Activated CD4-positive, alpha-beta T cell treated with anti-CD3 and anti-CD28 coated beads, Interleukin-2, amount 50 U/mL, for 16 hours (primary cell): ENCODE results near the gene MUC6.

ENCODE experiments used
- DNase-seq: peaks from one replicate; pipeline ENCODE4 v3.0.0-alpha.2; 2020

The MUC6 gene

GRCh38 chr11:1034456-1035295 is 1.8 kb downstream of the MUC6 start:
- DNase-seq: no peak

DNA sequence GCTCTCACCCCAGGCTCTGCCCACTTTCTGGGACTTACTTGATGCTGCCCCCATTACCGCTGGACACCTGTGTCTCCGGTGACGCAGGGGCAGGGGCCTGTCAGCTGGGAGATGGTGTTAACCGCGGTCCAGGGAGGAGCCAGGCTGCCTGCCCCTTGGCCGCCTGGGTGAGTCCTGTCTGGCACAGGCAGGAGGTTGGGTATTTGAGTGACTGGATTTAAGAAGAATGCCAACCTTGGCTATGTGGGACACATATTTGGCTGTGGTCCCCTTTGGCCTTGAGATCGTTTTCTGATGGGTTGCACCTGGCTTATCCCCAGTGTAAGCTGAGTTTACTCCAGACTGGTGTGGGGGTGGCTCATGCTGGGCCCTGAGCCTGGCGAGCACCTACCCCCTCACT is 2.5 kb downstream of the MUC6 start:
- no peak for DNase-seq

- no peak for DNase-seq
Observed at GRCh38 chr11:1033016-1033798, 3.3 kb downstream of the MUC6 start.

DNA sequence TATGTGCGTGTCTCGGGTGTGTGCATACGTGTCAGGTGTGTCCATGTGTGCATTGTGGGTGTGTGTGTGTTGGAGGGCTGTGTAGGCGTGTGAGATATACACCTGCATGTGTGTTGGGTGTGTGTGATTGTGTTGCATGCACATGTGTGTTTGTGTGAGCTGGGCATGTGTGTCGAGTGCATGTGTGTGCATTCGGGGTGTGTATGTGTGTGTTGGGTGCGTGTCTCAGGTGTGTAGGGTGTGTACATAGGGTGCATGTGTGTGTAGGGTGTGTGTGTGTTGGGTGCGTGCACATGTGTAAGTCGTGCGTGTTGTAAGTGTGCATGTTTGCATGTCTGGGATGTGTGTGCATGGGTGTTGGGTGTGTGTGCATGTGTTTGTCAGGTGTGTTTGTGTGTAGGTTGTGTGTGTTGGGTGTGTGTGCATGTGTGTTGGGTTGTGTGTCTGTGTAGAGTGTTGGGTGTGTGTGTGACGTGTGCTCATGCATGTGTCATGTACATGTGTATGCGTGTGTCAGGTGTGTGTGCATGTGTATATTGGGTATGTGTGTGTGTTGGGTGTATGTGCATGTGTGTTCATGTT is 4.1 kb downstream of the MUC6 start:
- DNase-seq: no peak

GRCh38 chr11:1031121-1031899 is 5.2 kb downstream of the MUC6 start:
- no peak for DNase-seq

DNA sequence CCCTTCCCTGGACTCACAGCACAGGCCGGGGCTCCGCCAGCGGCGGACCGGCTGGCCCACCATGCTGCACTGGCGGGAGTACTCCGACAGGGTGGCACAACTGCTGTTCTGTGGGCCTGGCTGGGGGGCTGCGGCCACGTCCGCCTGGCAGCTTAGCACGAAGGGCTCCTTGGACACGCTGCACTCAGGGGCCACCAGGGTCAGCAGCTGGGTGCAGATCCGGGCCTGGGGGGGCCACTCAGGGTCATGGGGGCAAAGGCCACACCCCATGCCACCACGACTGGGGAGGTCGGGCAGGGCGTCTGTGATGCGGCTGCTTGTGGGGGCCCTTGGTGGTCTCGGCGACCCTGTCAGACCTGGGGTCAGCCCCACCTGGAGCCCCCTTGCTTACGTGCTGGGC is 6.0 kb downstream of the MUC6 start:
- DNase-seq: no peak

DNA sequence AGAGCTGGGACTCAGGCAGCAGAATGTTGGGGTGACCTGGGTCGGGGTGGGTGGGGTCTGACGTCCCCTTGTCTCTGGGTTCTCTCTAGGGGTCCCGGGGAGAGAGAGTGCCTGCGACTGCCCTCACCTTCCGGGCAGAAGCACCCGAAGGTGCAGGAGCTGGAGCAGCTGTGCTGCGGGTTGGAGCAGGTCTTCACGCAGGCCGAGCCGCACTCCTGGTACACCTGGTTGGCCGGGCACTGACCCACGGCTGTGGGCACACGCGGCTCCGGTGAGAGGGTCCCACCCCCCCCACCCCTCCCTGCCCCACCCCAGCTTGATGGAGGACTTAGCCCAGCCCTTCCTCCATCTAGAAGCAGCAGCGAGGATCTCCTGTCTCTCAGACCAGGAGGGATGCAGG is 6.4 kb downstream of the MUC6 start:
- DNase-seq: no peak

DNA sequence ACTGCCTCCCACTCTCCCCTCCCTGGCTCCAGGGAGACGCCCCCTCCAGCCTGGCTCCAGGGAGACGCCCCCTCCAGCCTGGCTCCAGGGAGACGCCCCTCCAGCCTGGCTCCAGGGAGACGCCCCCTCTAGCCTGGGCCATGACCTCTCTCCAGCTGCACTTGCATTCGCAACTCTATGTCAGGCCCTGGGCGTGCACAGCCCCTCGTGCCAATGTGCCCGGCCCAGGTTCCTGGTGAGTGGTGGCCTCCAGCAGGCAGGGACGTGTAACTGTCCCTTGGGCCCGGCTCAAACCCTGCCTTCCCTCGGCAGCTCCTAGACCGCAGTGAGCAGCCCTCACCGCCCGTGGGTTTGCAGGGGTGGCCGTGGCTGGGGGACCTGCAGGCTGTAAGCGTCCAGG is 6.9 kb downstream of the MUC6 start:
- no peak for DNase-seq

DNA sequence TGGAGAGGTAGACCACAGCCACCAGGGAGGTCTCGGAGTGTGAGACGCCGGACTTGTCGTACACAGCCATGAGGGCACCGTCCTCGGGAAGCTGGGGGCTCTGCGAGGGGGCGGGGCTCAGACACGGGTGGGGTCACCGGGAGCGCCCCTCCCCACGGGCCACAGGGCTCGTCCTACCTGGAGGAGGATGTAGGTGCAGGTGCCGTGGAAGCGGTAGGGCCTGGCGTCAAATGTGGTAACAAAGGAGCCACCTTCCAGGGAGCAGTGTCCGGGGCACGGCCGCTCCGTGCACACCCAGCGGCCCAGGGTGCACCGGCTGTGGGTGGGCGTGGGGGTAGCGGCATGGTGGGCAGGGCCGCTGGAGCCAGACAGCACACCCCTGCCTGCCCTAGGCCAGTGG is 7.5 kb downstream of the MUC6 start:
- DNase-seq: no peak

DNA sequence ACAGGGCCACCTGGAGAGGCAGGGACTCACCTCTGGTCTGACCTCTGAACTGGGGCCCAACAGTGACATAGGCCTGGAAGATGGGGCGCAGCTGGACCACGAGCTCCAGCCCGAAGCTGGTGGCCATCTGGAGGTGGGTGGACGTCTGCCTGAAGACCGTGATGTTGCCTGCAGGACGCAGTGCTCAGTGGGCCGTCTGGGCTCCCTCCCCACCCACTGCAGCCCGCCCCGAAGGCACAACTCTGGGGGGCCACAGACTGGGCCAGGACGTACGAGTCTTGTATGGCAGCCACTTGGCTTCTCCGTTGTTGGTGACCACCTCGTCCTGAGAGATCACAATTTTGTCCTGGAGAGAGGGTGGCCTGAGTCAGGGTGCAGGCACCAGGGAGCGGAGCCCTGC is 7.9 kb downstream of the MUC6 start:
- DNase-seq: no peak

- DNase-seq: no peak
Observed at GRCh38 chr11:1028291-1028540, 8.3 kb downstream of the MUC6 start.

DNA sequence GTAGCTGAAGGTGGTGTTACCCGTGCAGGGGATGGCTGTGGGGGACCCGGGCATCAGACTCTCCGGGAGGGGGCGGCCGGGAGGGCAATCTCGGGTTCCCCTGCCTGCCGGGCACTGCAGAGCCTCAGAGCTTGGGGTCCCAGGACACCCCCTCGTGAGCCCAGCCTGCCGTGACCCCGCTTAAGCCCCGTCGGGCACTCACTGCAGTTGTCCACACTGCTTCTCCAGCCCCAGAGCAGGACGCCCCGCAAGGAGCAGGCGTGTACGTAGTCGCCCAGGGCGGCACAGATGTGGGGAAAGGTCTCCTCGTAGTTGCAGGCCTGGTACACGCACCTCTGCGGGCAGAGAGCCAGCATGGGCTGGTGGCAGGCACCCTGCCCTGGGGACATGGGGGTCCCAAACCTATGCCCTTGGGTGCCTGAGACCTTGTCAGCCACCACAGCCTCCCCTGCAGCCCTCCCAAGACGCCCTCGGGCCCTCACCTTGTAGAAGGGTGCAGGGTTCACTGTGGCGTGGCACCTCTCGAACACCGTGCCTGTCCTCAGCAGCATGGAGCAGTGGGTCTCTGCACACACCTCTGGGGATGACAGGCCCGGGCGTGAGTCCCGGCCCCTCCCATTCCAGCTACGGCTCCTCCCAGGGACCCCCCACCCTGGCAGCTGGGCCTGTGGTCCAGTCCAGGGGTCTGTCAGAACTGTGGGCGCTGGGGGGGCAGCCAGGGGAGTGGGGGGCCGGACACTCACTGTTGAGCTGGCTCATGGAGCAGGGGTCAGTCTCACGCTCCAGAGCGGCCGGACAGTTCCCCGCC is 8.8 kb downstream of the MUC6 start:
- DNase-seq: no peak

GRCh38 chr11:1026641-1027482 is 9.7 kb downstream of the MUC6 start:
- DNase-seq: no peak

DNA sequence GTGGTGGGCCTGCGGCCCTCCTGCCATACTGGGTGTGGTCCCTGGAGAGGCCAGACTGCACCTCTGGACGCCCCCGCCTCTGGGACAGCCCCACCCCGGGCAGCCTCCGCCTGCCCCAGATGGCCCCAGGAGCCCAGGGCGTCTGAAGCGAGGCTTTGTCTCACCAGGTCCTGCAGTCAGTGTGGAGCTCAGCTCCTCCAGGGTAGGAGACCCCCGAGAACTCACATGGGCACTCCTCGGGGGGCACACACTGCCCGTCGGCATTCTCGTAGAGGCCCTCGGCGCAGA is 10.4 kb downstream of the MUC6 start:
- DNase-seq: no peak

GRCh38 chr11:1025410-1026162 is 10.9 kb downstream of the MUC6 start:
- no peak for DNase-seq

- DNase-seq: no peak
Observed at GRCh38 chr11:1024597-1025409, 11.7 kb downstream of the MUC6 start.

DNA sequence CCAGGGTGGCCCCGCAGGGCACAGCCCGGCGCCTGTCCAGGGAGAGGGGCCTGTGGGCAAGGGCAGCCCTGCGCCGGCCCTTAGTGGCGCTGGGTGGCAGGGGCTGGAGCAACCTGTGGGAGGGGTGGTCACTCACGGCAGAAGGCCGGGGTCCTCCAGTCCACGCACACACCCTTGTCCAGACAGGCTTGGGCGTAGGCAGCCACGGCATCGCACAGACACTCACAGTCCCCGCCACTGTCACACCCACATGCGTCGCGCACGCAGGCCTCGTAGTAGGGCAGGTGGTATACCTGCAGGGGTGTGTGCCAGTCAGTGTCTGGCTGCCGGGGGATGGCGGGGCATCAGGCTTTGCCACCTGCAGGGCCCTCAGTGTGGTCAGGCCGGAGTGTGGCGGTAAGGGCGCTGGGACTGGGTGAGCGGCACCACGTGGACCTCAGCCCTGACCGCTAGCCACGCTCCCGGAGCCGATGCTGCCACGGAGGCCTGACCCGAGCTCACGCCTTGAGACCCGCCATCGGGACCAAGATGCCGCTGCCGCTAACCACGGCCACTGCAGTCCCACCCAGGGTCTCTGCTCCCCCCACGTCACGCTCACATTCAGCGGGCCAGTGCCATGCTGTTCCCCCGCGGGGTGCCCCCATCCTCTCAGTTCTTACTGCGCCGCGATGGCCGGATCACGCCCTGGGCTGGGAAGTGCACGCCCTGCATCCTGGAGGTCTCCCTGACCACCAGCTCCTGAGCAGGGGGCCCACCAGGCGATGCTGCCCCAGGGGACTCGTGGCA is 12.5 kb downstream of the MUC6 start:
- DNase-seq: no peak

GRCh38 chr11:1022908-1023810 is 13.4 kb downstream of the MUC6 start:
- no peak for DNase-seq
